ENCODE data around the gene BLACAT1.

- no peak for TF ChIP-seq SMC3 (conservative IDR thresholded peaks at IDR 0.05; ENCODE audit: poor library complexity)
- no peak for TF ChIP-seq CTCF (IDR thresholded peaks at IDR 0.05; ENCODE audit: poor library complexity, severe bottlenecking)
- peak; percentile 53 for TF ChIP-seq TAF1 (IDR thresholded peaks at IDR 0.05; ENCODE audit: low read depth)
- TF ChIP-seq RAD21 (conservative IDR thresholded peaks at IDR 0.05): no peak
- TF ChIP-seq POLR2AphosphoS5 (IDR thresholded peaks at IDR 0.05): peak; percentile 87
Observed at GRCh38 chr1:205456868-205457745, 1.3 kb upstream of the BLACAT1 start.
